GM04504 (cell line): ENCODE measurements around the gene TTLL12.

Source experiments
- DNase-seq: peaks from one replicate; pipeline ENCODE4 v3.0.0-alpha.2; 2012; ENCODE audit warnings: low read depth

Gene TTLL12

DNA sequence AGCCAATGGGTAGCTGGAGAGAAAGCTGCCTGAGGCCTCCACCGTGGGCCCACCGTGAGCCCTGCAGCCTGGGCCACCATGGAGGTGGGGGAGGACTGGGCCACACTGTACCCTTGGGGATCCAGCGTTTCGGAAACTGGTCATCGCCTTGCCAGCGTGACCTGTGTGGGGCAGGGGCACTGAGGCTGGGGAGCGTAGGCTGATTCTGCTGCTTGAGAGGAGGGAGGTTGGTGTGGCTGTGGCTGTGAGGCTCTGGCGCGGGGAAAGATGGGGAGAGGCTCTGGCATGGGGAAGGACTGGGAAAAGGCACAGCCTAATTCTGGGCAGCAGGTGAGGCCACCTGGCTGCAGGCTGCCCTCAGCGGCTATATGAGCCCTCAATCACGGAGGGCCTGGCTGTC lies 12.6 kb upstream of the TTLL12 start:
- no peak for DNase-seq

DNA sequence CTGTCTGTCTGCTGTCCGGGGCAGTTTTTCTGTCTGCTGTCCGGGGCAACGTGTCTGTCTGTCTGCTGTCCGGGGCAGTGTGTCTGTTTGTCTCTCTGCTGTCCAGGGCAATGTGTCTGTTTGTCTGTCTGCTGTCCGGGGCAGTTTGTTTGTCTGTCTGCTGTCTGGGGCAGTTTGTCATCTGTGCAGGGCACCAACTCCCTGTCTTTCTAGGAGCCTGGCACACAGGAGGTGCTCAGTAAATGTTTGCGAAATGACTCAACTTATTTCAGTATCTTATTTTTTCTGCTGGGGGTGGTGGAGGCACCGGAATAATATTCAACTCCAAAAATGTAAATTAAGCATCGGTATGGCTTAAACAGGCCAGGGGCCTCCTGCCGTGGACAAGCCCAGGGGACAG lies 12.0 kb upstream of the TTLL12 start:
- no peak for DNase-seq

DNA sequence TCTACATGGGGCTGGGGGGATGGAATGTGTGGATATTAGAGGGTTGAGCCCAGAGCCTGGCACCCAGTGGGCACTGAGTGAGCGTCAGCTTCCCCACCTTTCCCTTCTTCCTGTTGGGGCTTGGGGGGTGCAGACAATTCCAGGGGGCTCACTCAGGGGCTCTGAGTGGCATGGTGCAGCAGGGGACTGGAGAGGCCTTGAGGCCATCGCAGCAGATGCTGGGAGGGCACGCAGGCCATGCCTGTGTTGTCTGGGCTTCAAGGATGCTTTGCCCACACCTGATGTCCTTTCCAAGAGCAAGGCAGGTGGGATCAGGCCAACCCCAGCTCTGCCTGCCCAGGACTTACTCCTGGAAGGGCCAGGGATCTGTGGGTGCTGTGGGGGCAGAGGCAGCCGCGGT lies 11.2 kb upstream of the TTLL12 start:
- DNase-seq = no peak

DNA sequence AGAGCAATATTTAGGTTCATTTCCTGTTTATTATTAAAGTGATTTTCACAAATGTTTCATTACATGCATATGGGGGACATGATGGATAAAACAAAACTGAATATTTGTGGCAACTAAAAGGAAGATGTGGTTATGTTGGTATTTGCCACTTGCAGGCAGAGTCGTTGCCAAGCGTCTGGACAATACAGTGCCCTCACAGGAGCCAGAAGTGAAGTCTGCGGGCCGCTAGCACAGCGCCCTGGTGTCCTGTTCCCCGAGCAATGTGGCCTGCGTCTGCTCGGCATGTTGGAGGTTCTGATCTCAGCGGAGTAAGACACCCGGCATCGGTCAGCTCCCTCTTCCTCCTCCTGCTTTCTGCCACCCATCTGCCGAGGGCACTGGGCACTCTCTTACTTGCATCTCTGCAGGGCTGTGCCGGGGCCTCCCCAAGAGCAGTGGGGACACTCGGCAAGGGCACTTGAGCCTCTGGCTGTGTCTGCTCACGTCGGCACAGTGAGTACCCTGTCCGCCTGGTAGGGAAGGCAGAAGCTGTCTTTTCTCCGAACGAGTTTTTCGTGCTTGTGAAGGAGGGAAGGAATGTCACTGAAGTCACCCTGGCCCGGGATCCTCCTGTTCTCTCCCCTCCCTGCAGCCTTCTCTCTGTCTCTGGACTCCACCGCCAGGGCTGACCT lies 10.5 kb upstream of the TTLL12 start:
- no peak for DNase-seq

DNA sequence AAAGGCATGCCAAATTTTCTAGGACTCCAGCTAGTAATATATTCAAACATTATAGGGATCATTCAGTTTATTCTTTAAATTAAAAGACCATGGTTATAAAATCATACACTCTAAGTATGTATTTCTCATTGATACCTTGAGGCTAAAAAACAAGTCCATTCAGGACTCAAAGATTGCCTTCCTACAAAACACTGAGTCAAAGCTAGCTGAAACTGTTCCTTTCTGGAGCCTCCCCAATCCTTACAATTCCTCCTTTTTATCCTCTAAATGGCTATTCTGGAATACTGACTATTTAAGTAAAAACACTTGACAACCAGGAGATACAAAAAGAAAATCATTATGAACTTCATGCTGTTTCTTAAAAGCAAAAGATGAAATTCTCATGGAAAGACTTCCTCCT lies 4.9 kb upstream of the TTLL12 start:
- no peak for DNase-seq

DNA sequence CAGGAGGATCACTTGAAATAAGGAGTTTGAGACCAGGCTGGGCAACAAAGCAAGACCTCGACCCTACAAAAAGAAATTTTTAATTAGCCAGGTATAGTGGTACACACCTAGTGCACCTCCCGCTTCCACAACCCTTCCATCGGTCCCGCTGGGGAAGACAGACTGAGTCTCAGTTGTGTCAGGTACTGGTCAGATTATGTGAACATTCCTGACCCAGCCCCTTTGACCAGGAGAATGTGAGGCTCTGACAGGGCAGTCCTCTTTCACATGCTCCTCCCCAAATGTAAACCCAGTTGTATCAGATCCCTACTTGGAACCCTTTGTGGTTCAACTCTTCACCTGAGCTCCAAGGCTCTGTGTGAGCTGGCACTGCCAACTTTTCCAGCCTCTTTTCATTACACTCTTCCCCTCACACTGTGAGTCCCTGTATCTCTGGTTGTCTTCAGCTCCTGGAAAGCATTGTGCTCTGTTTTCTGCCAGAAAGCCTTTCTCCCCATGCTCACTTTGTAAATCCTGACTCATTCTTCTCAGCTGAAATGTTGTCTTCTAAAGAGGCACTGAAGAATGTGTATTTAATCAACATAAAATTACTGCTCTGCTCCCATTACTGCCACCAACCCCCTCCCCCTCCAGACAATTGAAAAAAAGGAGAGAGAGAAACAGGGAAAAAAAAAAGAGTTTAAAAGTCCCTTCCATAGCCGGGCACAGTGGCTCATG lies 2.1 kb upstream of the TTLL12 start:
- DNase-seq = no peak

DNA sequence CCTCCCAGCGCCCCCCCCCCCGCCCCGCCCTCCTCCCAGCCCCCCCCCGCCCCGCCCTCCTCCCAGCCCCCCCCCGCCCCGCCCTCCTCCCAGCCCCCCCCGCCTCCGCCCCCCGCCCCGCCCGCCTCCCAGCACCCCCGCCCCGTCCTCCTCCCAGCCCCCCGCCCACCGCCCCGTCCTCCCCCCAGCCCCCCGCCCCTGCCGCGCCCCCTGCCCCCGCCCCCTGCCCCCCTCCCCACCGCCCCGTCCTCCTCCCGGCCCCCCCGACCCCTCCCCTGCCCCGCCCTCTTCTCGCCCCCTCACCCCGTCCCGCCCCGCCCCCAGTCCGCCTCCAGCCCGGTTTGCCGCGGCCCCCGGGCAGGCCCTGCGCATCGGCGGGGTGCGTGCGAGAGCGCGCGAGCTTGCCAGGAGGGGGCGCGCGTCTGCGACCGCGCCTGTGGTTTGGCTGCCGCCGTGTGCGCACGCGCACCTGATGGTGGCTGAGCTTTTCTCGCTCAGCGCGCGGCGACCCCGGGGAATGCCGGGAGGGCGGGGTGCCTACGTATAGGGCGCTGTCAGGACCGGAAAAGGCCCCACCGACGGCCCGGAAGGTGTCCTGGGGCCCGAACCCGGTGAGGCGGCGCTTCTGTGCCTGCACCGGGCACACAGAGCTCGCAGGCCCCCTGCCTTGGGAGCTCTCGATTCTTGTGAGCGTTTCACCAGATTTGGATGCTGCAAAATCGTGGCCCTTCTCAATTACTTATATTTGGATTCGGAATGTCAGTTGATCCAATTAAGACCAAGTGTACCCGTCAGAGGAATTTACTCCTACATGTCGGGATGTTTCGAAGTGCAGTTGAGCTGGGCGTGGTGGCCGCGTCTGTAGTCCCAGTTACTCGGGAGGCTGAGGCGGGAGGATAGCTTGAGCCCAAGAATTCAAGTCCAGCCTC lies 501 bp upstream of the TTLL12 start:
- peak; percentile 87 for DNase-seq

DNA sequence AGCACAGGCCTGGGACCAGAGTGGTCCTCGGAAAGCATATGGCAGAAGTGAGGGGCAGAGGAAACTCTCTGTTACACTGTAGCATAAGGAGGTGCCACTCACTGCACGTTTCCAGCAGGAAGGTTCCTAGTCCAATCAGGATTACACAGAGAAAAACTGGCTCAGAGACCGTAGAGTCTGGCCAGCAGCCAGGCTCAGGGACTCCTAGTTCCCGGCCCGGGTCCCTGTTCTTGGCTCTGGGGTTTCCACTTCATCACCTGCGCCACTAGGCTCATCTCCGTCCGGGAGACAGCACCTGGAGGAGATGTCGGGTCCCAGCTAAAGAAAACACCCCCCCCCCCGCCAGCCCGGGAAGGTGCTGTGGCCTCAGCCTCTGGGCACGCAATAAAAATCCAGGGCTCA lies 1.1 kb downstream of the TTLL12 start:
- no peak for DNase-seq

DNA sequence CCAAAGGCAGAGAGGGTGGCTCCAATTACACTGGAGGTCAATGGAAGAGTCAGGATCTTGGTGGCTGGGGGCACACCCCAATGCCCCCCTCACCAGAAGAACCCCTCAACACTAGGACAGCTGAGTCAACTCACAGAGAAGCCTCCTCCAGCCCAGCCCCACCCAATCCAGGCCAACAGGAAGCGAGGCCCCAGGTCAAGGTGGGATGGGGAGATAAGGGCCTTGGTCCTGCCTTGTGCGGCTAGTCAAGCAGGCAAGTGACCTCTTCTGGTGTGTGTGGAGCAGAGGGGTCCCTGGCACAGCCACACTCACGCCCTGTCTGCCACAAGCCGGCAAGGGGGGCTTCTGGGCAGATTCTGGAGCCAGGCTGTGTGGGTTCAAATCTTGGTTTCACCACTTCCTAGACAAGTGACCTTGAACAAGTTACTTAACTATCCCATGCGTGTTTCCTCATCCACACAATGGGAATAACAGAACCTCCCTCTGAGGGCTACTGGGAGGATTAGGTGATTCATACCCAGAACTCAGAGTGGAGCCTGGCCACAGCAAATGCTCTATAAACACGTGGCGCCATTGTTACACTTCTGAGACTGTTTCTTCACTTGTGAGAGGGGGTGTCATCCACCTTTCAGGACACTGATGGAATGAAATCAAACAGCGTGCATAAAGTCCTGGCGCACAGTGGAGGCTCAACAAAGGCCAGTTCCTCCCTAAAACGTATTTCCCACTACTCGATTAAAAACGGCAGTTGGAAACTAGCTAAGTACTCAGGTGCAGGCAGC lies 3.2 kb downstream of the TTLL12 start:
- DNase-seq = no peak

DNA sequence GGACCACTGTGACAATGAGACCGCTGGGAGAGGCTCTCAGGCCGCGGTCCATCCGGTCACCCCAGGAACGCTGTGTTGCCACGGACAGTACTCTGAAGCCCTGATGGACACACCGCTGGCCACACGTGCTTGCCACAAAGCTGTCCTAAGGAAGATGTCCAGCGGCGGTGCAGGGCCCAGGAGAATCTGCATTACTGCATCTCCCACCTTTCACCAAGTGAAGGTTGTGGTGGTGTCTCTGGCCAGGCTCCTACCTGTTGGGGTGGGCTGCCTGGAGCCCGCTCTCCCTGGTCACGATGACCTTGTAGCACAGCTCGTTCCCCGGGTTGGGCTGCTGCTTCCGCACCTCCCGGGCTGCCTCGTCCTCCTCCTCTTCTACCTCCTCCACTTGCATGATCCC lies 4.2 kb downstream of the TTLL12 start:
- DNase-seq = no peak

DNA sequence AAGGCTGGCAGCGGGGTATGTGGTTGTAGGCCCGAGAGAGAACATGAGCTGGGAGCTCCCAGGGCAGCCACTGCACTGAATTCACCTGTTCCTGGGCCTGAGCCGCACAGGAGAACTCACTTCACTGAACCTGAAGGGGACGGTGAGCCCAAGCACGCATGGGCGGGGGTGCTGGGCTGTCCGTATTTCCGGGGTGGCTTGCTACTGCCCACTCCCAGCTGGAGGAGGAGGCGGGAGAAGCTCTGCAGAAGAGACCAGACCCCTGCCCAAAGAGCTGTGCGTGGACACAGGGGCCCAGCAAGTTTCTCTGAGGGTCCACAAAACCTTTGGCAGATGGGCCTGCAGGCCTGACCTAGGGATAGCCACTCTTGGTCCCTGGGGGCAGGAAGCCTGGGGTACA lies 4.8 kb downstream of the TTLL12 start:
- DNase-seq = no peak

DNA sequence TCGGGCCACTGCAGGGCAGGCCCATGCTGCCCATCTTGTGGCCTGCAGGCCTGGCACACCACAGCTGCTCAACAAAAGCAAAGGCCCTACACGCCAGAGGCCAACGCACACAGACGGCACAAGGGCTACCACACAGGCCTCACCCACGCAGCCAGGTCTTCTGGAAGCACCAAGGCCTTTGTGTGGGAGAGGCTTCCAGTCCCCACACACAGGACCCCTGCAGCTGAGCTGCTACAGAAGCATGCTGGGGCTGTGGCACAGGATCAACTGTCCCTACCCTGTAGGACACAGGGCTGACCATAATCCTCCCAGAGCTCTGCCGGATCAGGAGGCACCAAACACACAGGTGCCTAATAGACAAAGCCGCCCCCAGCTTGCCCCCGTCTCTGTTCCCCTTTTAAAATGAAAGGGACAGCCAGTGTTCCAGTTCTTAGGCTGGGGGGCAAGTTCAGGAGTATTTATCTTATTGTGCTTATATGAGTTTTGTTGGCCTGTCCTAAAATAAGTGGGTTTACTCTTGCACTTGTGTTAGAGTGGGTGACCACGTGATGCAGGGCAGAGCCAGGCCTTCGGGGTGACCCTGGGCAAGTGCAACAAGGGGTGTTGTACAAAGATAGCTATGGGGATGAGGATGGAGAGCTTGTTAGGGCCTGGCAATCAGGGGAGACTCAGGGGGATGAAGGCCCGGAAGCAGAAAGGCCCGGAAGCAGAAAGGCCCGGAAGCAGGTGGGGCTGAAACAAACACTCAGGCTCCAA lies 5.4 kb downstream of the TTLL12 start:
- DNase-seq = no peak

DNA sequence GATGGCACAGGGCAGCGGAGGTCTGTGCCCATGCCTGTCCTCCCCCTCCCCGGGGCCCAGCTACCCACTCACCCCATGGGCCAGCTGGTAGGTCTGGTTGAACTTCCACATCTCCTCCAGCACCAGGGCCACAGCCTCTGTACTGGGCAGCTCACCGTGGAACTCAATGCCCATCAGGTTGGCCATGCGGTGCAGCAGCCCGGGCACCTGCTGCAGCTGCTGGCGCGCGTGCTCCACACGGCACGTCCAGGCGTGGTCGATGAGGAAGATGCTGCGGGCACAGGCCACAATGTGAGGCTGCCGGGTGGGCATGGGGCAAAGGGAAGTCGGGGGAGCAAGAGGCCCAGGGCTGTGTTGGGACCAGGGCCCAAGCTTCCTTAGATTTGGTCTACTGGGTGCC lies 6.3 kb downstream of the TTLL12 start:
- no peak for DNase-seq

DNA sequence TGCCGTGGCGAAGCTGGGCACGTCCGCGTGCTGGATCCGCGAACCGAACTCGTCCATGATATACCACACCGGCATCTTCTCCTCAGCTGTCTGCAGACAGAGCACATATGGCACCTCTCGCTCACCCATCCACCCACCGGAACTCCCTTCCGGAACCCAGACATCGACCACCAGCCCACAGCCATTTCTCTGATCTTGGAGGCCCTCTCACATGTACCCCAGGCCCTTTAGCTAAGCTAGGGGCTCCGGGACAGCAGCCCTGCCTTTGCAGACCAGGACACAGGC lies 7.1 kb downstream of the TTLL12 start:
- no peak for DNase-seq

DNA sequence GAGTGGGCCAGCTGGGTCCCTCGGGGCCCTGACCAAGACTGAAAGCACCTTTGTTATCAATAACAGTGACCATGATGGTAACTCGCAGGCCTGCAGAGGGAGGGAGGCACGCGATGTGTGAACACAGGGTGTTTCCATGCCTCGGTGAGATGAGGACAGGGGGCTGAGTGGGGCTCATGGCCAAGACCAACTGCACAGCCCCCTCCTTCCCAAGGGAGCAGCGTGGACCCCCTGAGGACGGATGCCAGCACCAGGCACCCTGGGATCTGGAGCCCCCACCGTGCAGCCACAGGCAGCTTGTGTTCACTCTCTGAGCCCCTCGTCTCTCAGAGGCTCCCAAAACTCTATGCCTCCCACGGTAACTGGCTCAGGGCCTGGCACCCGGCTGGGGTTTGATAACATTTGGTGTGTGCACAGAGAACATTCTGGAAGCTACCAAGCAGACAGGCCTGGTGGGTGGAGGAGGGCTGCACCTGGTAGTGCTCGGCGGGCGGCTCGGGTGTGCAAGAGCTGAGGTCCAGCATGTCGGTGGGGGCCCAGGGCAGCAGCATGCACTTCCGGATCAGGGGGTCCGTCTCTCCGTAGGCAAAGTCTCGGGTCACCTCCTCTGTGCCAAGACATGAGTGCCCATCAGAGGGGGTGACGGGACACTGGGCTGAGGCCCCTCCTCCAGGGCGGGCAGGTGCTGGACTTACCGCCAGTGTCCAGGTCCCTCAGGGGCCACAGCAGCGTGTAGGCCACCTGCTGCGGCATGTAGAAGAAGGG lies 7.6 kb downstream of the TTLL12 start:
- DNase-seq = no peak

DNA sequence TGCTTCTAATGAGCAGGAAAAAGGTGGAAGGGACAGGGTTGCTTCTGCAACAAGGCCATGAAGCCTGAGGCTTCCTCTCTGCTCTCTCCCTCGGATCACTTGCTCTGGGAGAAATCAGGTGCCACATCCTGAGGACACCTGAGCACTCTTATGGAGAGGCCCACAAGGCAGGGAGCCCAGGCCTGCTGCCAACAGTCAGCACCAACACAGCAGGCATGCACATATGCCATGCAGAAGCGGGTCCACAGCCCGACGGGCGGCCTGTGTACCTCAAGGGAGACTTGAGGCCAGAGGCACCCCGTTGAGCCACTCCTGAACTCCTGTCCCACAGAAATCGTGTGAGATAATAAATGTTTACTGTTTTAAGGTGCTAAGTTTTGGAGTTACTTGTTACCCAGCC lies 9.5 kb downstream of the TTLL12 start:
- no peak for DNase-seq

DNA sequence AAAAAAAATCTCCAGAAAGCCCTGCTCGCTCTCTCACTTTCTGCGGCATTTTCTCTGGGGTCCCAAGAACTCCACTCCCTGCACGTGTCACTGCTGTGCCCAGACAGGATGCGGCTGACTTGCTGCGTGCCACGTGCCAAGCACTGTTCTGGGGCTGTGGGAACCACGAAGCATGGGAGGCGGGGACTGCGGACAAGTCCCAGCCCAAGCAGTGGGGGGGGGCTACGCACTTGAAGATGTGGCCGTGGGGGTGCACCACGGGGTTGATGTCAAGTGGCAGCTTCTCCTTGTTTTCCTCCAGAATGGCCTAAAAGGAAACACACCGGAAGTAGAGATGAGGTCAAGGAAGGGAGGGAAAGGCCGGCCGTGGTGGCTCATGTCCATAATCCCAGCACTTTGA lies 10.8 kb downstream of the TTLL12 start:
- no peak for DNase-seq

DNA sequence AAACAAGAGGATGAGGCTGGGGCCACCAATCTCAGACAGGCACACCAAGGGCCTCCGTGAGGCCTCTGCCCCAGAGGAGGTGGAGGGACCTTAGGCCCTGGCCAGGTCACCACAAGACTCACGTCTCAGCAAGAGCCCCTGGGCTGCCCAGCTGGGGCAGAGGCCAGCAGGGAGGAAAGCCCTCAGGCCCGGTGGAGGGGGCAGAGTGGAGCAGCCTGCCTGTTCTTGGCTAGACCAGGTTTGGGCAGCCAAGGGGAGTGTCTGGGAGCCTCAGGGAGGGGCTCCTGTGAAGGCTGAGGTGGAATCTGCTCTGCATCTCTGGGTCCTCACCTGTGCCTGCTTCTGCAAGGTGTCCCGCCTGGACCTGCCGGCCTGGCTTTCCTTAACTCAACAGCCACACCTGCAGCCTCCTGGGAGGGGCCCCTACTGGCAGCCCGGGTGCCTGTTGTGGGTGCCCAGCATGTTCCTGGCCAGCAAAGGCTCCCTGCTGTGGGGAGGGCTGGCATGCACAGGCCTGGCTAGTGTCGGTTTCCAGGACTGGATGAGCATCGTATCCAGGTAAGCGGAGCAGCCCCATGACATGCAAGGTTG lies 11.9 kb downstream of the TTLL12 start:
- DNase-seq = no peak

DNA sequence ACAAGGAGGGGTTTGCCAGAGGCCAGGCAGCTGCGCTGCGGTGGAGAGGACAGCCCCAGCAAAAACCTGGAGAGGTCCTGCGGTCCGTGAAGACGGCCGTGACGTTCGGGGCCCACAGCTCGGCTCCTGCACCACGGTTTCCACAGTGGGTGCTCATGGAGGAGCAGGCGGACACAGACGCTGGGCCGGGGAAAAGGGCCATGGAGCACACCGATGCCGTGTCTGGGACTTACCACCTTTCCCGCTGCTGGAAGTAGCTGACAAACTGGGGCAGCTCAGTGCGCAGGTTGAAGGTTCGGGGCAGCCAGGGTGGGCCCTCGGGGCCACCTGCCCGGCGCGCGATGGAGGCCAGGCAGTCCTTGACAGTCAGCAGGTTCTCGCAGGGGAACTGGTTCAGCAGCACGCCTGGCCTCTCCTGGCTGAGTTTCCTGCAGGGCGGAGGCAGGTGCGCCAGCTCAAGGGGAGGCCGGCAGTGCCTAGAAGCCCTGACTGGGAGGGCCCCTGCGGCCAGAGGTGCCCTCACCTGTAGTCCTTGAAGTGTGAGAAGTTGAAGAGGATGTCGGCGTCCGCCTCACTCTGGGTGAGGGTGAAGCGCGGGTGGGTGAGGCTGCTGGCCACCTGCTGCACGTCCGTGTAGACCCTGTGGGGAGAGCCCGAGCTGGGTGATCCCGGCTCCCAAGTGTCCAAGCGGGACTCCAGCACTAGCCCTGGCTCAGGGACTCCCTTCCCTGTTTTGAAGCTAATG lies 12.8 kb downstream of the TTLL12 start:
- DNase-seq = no peak

DNA sequence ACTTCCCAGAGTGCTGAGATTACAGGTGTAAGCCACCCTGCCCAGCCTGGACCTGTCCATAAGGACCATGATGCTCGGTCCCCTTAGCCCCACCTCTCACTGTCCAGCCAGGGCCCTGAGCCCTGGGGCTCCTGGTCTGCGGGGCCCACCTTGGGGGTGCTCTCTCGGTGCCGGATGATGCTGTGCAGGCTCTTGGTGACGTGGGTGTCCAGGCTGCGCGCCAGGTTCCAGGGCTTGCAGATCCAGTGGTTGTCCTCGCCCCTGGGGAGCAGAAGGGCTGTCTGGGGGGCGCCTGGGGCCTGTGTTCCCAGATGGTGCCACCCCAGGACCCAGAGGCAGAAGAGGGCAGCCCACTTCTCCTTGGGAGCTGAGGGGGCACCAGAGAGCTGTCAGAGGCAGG lies 13.4 kb downstream of the TTLL12 start:
- DNase-seq = no peak
